Measurements from ENCODE around the gene SCG2. TPM values are rescaled to one million over a fixed set of nuclear protein-coding genes. Genes with fewer than 3 reads are reported as not detected.
A peak's percentile ranks its signal among the peaks of the same experiment; 100 is the strongest.

SCG2 gene
- total RNA-seq, 1 experiment from 2014 or later, result 0.11 TPM

DNA sequence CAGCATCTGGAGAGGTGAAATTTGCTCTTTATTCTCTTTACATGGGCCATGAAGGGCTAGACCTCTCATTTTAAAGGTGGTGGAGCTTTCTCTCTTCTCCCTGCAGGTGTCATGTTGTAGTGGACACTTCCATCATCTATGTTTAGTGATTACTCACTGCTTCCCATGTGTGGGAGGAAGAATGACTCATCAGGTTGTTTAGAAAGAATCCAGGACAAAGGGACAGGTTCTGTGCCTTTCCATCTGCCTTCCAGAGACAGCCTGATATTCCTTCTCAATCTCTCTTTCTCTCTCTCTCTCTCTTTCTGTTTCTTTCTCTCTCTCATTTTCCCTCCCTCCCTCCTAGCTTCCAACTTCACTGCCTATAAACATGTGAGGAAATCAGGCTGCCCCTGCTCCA is 38.7 kb downstream of the SCG2 start:
- POLR2A ChIA-PET, result no interaction called here
- no peaks in the 10 kb centered on the region for H3K9me3 Mint-ChIP-seq
- H3K36me3 Mint-ChIP-seq, result no peaks in the 10 kb centered on the region
- no peaks in the 10 kb centered on the region for H3K27me3 Mint-ChIP-seq (ENCODE audit: low read depth)
- no peak overlapping the region for H3K27ac Mint-ChIP-seq
- H3K4me1 Mint-ChIP-seq, result peaks cover 8% of the 10 kb centered on the region
- no peak for DNase-seq (ENCODE audit: low spot score)
- TF ChIP-seq ZNF317 (CRISPR knock-in tag; IDR thresholded peaks at IDR 0.05; ENCODE audit: borderline replicate concordance, low read depth) (no peak), GTF2I (CRISPR knock-in tag; conservative IDR thresholded peaks at IDR 0.05) (no peak), AFF4 (CRISPR knock-in tag; IDR thresholded peaks at IDR 0.05; ENCODE audit: borderline replicate concordance) (no peak), ELF4 (CRISPR knock-in tag; IDR thresholded peaks at IDR 0.05; ENCODE audit: low read depth) (no peak), USF1 (CRISPR knock-in tag; IDR thresholded peaks at IDR 0.05) (no peak), FOXP1 (CRISPR knock-in tag; IDR thresholded peaks at IDR 0.05; ENCODE audit: borderline replicate concordance) (no peak), IRF2 (CRISPR knock-in tag; IDR thresholded peaks at IDR 0.05; ENCODE audit: borderline replicate concordance, low read depth) (no peak), NFYB (CRISPR knock-in tag; conservative IDR thresholded peaks at IDR 0.05; ENCODE audit: low read depth) (no peak), ZMAT4 (CRISPR knock-in tag; IDR thresholded peaks at IDR 0.05) (no peak)
- TF ChIP-seq, protein P1, sequence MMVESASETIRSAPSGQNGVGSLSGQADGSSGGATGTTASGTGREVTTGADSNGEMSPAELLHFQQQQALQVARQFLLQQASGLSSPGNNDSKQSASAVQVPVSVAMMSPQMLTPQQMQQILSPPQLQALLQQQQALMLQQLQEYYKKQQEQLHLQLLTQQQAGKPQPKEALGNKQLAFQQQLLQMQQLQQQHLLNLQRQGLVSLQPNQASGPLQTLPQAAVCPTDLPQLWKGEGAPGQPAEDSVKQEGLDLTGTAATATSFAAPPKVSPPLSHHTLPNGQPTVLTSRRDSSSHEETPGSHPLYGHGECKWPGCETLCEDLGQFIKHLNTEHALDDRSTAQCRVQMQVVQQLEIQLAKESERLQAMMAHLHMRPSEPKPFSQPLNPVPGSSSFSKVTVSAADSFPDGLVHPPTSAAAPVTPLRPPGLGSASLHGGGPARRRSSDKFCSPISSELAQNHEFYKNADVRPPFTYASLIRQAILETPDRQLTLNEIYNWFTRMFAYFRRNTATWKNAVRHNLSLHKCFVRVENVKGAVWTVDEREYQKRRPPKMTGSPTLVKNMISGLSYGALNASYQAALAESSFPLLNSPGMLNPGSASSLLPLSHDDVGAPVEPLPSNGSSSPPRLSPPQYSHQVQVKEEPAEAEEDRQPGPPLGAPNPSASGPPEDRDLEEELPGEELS (CRISPR knock-in tag; IDR thresholded peaks at IDR 0.05), result no peak
- TF ChIP-seq, protein P2, sequence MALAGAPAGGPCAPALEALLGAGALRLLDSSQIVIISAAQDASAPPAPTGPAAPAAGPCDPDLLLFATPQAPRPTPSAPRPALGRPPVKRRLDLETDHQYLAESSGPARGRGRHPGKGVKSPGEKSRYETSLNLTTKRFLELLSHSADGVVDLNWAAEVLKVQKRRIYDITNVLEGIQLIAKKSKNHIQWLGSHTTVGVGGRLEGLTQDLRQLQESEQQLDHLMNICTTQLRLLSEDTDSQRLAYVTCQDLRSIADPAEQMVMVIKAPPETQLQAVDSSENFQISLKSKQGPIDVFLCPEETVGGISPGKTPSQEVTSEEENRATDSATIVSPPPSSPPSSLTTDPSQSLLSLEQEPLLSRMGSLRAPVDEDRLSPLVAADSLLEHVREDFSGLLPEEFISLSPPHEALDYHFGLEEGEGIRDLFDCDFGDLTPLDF (CRISPR knock-in tag; IDR thresholded peaks at IDR 0.05), result no peak
- TF ChIP-seq, protein P3, sequence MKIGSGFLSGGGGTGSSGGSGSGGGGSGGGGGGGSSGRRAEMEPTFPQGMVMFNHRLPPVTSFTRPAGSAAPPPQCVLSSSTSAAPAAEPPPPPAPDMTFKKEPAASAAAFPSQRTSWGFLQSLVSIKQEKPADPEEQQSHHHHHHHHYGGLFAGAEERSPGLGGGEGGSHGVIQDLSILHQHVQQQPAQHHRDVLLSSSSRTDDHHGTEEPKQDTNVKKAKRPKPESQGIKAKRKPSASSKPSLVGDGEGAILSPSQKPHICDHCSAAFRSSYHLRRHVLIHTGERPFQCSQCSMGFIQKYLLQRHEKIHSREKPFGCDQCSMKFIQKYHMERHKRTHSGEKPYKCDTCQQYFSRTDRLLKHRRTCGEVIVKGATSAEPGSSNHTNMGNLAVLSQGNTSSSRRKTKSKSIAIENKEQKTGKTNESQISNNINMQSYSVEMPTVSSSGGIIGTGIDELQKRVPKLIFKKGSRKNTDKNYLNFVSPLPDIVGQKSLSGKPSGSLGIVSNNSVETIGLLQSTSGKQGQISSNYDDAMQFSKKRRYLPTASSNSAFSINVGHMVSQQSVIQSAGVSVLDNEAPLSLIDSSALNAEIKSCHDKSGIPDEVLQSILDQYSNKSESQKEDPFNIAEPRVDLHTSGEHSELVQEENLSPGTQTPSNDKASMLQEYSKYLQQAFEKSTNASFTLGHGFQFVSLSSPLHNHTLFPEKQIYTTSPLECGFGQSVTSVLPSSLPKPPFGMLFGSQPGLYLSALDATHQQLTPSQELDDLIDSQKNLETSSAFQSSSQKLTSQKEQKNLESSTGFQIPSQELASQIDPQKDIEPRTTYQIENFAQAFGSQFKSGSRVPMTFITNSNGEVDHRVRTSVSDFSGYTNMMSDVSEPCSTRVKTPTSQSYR (CRISPR knock-in tag; IDR thresholded peaks at IDR 0.05), result no peak
- TF ChIP-seq, protein P4, sequence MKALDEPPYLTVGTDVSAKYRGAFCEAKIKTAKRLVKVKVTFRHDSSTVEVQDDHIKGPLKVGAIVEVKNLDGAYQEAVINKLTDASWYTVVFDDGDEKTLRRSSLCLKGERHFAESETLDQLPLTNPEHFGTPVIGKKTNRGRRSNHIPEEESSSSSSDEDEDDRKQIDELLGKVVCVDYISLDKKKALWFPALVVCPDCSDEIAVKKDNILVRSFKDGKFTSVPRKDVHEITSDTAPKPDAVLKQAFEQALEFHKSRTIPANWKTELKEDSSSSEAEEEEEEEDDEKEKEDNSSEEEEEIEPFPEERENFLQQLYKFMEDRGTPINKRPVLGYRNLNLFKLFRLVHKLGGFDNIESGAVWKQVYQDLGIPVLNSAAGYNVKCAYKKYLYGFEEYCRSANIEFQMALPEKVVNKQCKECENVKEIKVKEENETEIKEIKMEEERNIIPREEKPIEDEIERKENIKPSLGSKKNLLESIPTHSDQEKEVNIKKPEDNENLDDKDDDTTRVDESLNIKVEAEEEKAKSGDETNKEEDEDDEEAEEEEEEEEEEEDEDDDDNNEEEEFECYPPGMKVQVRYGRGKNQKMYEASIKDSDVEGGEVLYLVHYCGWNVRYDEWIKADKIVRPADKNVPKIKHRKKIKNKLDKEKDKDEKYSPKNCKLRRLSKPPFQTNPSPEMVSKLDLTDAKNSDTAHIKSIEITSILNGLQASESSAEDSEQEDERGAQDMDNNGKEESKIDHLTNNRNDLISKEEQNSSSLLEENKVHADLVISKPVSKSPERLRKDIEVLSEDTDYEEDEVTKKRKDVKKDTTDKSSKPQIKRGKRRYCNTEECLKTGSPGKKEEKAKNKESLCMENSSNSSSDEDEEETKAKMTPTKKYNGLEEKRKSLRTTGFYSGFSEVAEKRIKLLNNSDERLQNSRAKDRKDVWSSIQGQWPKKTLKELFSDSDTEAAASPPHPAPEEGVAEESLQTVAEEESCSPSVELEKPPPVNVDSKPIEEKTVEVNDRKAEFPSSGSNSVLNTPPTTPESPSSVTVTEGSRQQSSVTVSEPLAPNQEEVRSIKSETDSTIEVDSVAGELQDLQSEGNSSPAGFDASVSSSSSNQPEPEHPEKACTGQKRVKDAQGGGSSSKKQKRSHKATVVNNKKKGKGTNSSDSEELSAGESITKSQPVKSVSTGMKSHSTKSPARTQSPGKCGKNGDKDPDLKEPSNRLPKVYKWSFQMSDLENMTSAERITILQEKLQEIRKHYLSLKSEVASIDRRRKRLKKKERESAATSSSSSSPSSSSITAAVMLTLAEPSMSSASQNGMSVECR (CRISPR knock-in tag; IDR thresholded peaks at IDR 0.05; ENCODE audit: borderline replicate concordance), result no peak
- CTCF ChIA-PET, result no interaction called here
- ATAC-seq, result peak; percentile 60; the same call in 1 of the 2 replicates
- H3K4me3 Mint-ChIP-seq, result no peak overlapping the region
